HL-60 (cell line): ENCODE results near the gene ZFAND6.

Experiments
- DNase-seq, 2 experiments: peaks; one replicate each; pipeline ENCODE4 v3.0.0-alpha.2; 2010 to 2020; ENCODE audit warnings: low read depth in 1 of 2, low spot score in 1 of 2
- H3K27ac ChIP-seq: fragments of 250-450 bp; sonication (Bioruptor Pico); replicated peaks from 2 replicates; pipeline ENCODE4 v1.5.1; 2020; ENCODE audit warnings: mild to moderate bottlenecking, moderate library complexity
- H3K27me3 ChIP-seq: fragments of 250-450 bp; sonication (Bioruptor Pico); 2 replicates; pipeline ENCODE4 v1.5.1; 2021; ENCODE audit warnings: mild to moderate bottlenecking, moderate library complexity; ENCODE audit not compliant: insufficient read depth, poor library complexity, severe bottlenecking
- H3K4me3 ChIP-seq: replicated peaks from 2 replicates; pipeline ENCODE4 v1.5.1; 2011; ENCODE audit warnings: mild to moderate bottlenecking, control low read depth, low read length; ENCODE audit not compliant: insufficient read depth
- CTCF ChIP-seq: IDR thresholded peaks from one replicate; pipeline ENCODE4 v1.5.1; 2011; ENCODE audit warnings: low read length, control low read depth, inconsistent platforms; ENCODE audit not compliant: insufficient read depth
- GABPA ChIP-seq: IDR thresholded peaks from 2 replicates; pipeline ENCODE4 v1.6.1; 2012; ENCODE audit warnings: low read depth
- POLR2AphosphoS5 ChIP-seq: IDR thresholded peaks from 2 replicates; pipeline ENCODE4 v1.6.1; 2012; ENCODE audit warnings: low read depth
- REST ChIP-seq: IDR thresholded peaks from 2 replicates; pipeline ENCODE4 v1.6.1; 2012; ENCODE audit warnings: low read depth; ENCODE audit not compliant: insufficient replicate concordance
- SPI1 ChIP-seq: IDR thresholded peaks from 2 replicates; pipeline ENCODE4 v1.6.1; 2012; ENCODE audit warnings: low read depth, mild to moderate bottlenecking, borderline replicate concordance

ZFAND6 gene

DNA sequence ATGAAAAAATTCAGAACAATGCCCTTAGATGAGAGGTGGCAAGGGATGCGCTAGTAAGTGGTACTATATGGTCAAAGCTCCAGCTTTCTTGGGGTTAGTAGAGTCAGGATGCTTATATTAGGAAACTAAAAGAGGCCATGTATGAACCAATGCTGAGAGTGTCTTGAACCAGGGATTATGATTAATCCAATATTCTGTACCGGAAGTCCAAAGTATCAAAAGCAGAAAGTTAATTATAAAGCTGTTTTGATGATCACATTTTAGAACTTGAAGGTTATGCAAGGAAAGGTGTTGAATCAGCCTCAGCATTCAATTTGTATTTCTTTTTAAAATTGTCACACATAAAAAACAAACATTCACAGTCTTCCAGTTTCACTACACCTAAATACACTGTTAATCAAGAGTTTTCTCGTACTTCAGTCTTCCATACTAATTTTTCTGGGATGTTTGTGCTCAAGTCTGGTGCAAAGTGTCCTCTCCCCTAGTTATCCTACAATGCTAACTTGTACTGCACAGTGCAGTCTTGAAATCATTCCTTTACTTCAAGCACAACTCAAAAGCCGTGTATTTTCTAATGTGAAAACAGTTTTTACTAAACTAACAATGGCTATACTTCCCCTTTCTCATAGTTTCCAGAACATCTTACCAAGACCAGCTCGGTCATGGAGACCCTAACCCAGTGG is 82.6 kb downstream of the ZFAND6 start:
- TF ChIP-seq CTCF, result no peak
- TF ChIP-seq SPI1, result no peak
- TF ChIP-seq GABPA, result no peak
- no peak for TF ChIP-seq REST
- TF ChIP-seq POLR2AphosphoS5, result no peak
- DNase-seq, result no peak
- no peaks in the 10 kb centered on the region for H3K27me3 ChIP-seq
- H3K27ac ChIP-seq, result no peak overlapping the region
- H3K4me3 ChIP-seq, result no peak overlapping the region

GRCh38 chr15:80142646-80143045 is 83.2 kb downstream of the ZFAND6 start:
- Histone ChIP-seq H3K4me3 (no peak overlapping the region), H3K27ac (no peak overlapping the region), H3K27me3 (no peaks in the 10 kb centered on the region)
- TF ChIP-seq CTCF (no peak), SPI1 (no peak)
- no peak for DNase-seq

- no peak for DNase-seq
- TF ChIP-seq POLR2AphosphoS5, result no peak
- no peak for TF ChIP-seq CTCF
- no peak for TF ChIP-seq GABPA
- TF ChIP-seq SPI1, result no peak
- TF ChIP-seq REST, result no peak
- H3K27me3 ChIP-seq, result no peaks in the 10 kb centered on the region
- H3K4me3 ChIP-seq, result no peak overlapping the region
- no peak overlapping the region for H3K27ac ChIP-seq
These were observed 91.7 kb downstream of the ZFAND6 start for GRCh38 chr15:80151148-80151547.

- no peak for TF ChIP-seq SPI1
- no peak for TF ChIP-seq POLR2AphosphoS5
- no peak for TF ChIP-seq GABPA
- no peak for TF ChIP-seq CTCF
- TF ChIP-seq REST, result no peak
- no peak for DNase-seq
- Histone ChIP-seq H3K4me3 (no peak overlapping the region), H3K27me3 (no peaks in the 10 kb centered on the region), H3K27ac (no peak overlapping the region)
These were observed 92.1 kb downstream of the ZFAND6 start for GRCh38 chr15:80151576-80151975.
